ENCODE results near the gene TAF6. TPM values are rescaled to one million over a fixed set of nuclear protein-coding genes. Genes with fewer than 3 reads are reported as not detected.
A peak's percentile ranks its signal among the peaks of the same experiment; 100 is the strongest.

The TAF6 gene
- total RNA-seq, 4 donors from 2014 or later: 36.3 to 107 (median 68.7) TPM

DNA sequence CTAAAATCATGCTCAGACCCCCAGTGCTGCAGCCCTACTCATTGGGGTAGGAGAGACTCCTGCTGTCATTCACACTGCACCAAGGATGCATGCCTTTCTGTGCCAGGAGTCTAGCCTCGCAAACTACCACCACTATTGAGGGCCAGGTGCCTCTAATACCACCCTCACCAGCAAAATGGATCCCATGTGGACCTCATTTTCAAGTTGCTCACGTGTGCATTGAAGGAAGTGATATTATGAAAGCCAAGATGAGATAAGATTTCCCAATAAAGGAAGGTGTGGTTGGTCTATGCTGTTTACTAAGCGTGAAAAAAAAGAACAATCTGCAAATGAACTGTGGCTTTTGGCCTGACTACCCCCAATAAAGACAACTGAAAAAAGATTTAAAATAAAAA is 22.4 kb upstream of the TAF6 start:
- TF ChIP-seq POLR2AphosphoS5 (IDR thresholded peaks at IDR 0.05) (no peak), POLR2A (IDR thresholded peaks at IDR 0.05) (no peak), EP300 (IDR thresholded peaks at IDR 0.05) (no peak), CTCF (IDR thresholded peaks at IDR 0.05) (no peak)
- no peaks in the 10 kb centered on the region for H3K9me3 ChIP-seq
- H3K27ac ChIP-seq: no peak overlapping the region
- H3K36me3 ChIP-seq: no peaks in the 10 kb centered on the region
- H3K27me3 ChIP-seq: peaks cover 4% of the 10 kb centered on the region
- ATAC-seq: no peak
- no peak overlapping the region for H3K4me3 ChIP-seq
- no peaks in the 10 kb centered on the region for H3K4me1 ChIP-seq
- WGBS, 2 donors (ENCODE audit: low coverage in 1 of 2): 63 to 86% methylated on average over 1 to 2 of the region's 3 CpGs

DNA sequence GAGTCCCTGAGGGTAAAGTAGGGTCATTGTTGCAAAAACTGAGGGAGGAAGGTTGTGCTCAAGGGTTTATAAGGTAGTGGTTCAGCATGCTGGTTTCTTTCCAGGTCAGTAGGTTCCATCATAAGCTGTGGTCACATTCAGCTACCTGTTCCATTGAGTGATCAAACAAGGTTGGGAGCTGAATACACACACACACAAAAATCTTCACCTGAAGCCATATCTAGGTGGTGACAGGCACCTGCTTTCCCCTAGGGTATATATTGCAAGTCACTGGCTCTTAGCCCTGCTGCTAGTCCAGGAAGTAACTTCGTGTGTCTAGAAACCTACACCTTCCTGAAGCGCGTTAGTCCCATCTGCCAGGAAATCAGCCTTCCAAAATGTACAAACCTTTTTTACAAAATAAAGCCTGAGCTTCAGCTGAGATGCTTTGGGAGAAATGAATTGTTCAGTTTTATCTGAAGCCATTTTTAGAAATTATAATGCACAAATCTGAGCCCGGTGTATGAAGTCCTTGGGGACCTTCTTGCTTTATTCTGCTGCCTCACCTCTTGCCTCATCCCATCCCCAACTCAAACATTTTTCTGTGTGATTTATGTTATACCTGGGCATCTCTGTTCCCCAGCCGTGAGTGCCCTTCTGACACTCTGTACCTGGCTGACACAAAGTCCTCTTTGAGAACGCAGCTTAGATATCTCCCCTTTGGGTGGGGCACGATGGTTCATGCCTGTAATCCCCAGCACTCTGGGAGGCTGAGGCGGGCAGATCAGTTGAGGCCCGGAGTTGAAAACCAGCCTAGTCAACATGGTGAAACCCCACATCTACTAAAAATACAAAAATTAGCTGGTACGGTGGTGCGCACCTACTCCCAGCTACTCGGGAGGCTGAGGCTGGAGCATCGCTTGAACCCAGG is 18.9 kb upstream of the TAF6 start:
- Histone ChIP-seq H3K27me3 (peaks cover 4% of the 10 kb centered on the region), H3K9me3 (no peaks in the 10 kb centered on the region), H3K4me3 (no peak overlapping the region), H3K27ac (no peak overlapping the region), H3K4me1 (no peaks in the 10 kb centered on the region), H3K36me3 (no peaks in the 10 kb centered on the region)
- no peak for ATAC-seq
- 72 to 77% methylated on average over 5 to 7 of the region's 13 CpGs for WGBS, 2 donors (ENCODE audit: low coverage in 1 of 2)
- TF ChIP-seq EP300 (IDR thresholded peaks at IDR 0.05) (no peak), CTCF (IDR thresholded peaks at IDR 0.05) (no peak), POLR2AphosphoS5 (IDR thresholded peaks at IDR 0.05) (no peak), POLR2A (IDR thresholded peaks at IDR 0.05) (no peak)

DNA sequence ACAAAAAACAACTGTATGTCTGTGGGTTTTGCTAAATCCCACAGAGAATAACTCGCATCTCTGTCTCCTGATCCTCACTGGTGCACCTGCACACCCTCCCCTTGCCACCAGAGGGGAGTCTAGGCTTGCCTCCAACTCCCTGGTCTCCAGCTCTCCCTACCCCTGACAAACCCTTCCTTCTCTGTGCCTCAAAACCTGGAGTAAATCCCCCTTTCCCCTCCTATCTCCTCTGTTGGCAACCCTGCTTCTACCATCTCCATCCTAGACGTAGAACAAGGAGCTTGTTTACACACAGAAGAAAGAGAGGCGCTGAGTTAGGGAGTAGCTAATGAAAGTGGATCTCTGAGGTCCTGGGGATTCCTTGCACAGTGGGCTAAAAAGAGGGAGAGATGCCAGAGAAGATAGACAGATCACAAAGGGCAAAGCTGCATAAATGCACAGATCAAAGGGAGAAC is 13.6 kb upstream of the TAF6 start:
- ATAC-seq: peak; percentile 60
- H3K27me3 ChIP-seq: no peaks in the 10 kb centered on the region
- peaks cover 0 to 22% (median 7%) of the 10 kb centered on the region in 3 donors for H3K4me1 ChIP-seq
- no peak overlapping the region for H3K27ac ChIP-seq
- no peaks in the 10 kb centered on the region for H3K9me3 ChIP-seq
- H3K36me3 ChIP-seq: no peaks in the 10 kb centered on the region
- no peak overlapping the region for H3K4me3 ChIP-seq
- no peak for TF ChIP-seq POLR2A (IDR thresholded peaks at IDR 0.05)
- TF ChIP-seq EP300 (IDR thresholded peaks at IDR 0.05): no peak
- no peak for TF ChIP-seq POLR2AphosphoS5 (IDR thresholded peaks at IDR 0.05)
- peak; percentile 58 to 82 (median 70) for TF ChIP-seq CTCF (IDR thresholded peaks at IDR 0.05)
- WGBS, 2 donors (ENCODE audit: low coverage in 1 of 2): 20 to 30% methylated on average over 1 to 2 of the region's 3 CpGs

DNA sequence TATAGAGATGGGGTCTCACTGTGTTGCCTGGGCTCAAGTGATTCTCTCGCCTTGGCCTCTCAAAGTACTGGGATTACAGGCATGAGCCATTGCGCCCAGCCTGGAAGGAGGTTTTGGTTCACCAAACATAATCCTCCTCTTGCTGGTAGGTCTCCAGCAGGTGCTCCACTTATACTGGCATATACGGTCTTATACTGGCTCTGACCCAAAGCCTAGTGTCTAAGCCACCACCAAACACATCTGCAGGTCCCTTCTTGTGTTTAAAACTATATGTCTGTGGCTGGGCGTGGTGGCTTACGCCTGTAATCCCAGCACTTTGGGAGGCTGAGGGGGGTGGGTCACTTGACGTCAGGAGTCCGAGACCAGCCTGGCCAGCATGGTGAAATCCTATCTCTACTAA is 13.0 kb upstream of the TAF6 start:
- H3K27me3 ChIP-seq: no peaks in the 10 kb centered on the region
- no peak overlapping the region for H3K4me3 ChIP-seq
- TF ChIP-seq EP300 (IDR thresholded peaks at IDR 0.05) (no peak), CTCF (IDR thresholded peaks at IDR 0.05) (no peak), POLR2A (IDR thresholded peaks at IDR 0.05) (no peak), POLR2AphosphoS5 (IDR thresholded peaks at IDR 0.05) (no peak)
- H3K36me3 ChIP-seq: no peaks in the 10 kb centered on the region
- no peaks in the 10 kb centered on the region for H3K9me3 ChIP-seq
- no peak for ATAC-seq
- peaks cover 0 to 26% (median 7%) of the 10 kb centered on the region in 3 donors for H3K4me1 ChIP-seq
- H3K27ac ChIP-seq: no peak overlapping the region
- 46 to 48% methylated on average over 4 to 5 of the region's 7 CpGs for WGBS, 2 donors (ENCODE audit: low coverage in 1 of 2)
